Measurements from ENCODE around the gene GGT6.
"Not testable (repeated sequence)": the region's sequence is repeated elsewhere in the genome, so short reads cannot be mapped to it uniquely, and the experiment has no call there.

The GGT6 gene

DNA sequence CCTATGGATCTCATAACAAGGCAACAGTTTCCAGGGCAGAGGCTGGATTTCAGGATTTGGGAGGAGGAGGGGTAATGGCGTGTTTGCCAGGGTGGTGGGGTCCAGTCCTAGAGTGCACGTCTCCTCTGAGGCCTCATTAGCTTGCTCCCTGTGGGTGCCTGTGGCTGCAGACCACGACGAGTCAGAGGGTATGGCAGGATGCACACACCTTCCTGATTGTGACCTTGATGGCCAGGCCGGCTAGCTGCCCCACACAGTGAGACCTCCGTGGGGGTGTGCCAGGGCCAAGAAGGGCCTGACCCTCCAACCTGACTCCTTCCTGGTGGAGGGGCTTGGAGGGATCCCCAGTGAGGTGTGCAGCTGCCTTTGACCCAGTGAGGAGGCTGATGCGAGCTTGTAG is 19.9 kb upstream of the GGT6 start:
- Histone ChIP-seq H3K27ac (ENCODE audit: low read length) (no peak overlapping the region), H3K4me2 (ENCODE audit: low read length) (no peak overlapping the region), H3K27me3 (ENCODE audit: low read depth, low read length) (no peaks in the 10 kb centered on the region), H4K20me1 (ENCODE audit: insufficient read depth, low read length) (no peaks in the 10 kb centered on the region), H3K9me3 (ENCODE audit: insufficient read depth, low read length) (no peaks in the 10 kb centered on the region), H3K79me2 (ENCODE audit: low read length) (no peaks in the 10 kb centered on the region), H2AFZ (ENCODE audit: low read depth, low read length) (no peak overlapping the region), H3K4me1 (ENCODE audit: low read length) (no peaks in the 10 kb centered on the region), H3K36me3 (replicated peaks; ENCODE audit: low read depth, low read length) (no peaks in the 10 kb centered on the region), H3K4me3 (ENCODE audit: low read length) (no peak overlapping the region), H3K9ac (ENCODE audit: low read length) (no peak overlapping the region)
- no peak for TF ChIP-seq EZH2phosphoT487 (IDR thresholded peaks at IDR 0.05; ENCODE audit: low read depth)
- TF ChIP-seq CTCF (IDR thresholded peaks at IDR 0.05; ENCODE audit: low read depth, low read length): no peak

- H3K4me2 ChIP-seq (ENCODE audit: low read length): no peak overlapping the region
- H2AFZ ChIP-seq (ENCODE audit: low read depth, low read length): no peak overlapping the region
- H4K20me1 ChIP-seq (ENCODE audit: insufficient read depth, low read length): no peaks in the 10 kb centered on the region
- H3K79me2 ChIP-seq (ENCODE audit: low read length): no peaks in the 10 kb centered on the region
- H3K36me3 ChIP-seq (replicated peaks; ENCODE audit: low read depth, low read length): no peaks in the 10 kb centered on the region
- H3K4me3 ChIP-seq (ENCODE audit: low read length): no peak overlapping the region
- no peak overlapping the region for H3K27ac ChIP-seq (ENCODE audit: low read length)
- no peaks in the 10 kb centered on the region for H3K9me3 ChIP-seq (ENCODE audit: insufficient read depth, low read length)
- H3K27me3 ChIP-seq (ENCODE audit: low read depth, low read length): no peaks in the 10 kb centered on the region
- no peak overlapping the region for H3K9ac ChIP-seq (ENCODE audit: low read length)
- TF ChIP-seq CTCF (IDR thresholded peaks at IDR 0.05; ENCODE audit: low read depth, low read length) (no peak), EZH2phosphoT487 (IDR thresholded peaks at IDR 0.05; ENCODE audit: low read depth) (no peak)
- no peaks in the 10 kb centered on the region for H3K4me1 ChIP-seq (ENCODE audit: low read length)
Measured at GRCh38 chr17:4579678-4580077, 19.3 kb upstream of the GGT6 start.

- not testable (repeated sequence) for H3K9me3 ChIP-seq (ENCODE audit: insufficient read depth, low read length); H3K27me3 ChIP-seq (ENCODE audit: low read depth, low read length); H3K27ac ChIP-seq (ENCODE audit: low read length); H3K4me1 ChIP-seq (ENCODE audit: low read length); H2AFZ ChIP-seq (ENCODE audit: low read depth, low read length); H3K4me3 ChIP-seq (ENCODE audit: low read length); H4K20me1 ChIP-seq (ENCODE audit: insufficient read depth, low read length); H3K79me2 ChIP-seq (ENCODE audit: low read length); H3K4me2 ChIP-seq (ENCODE audit: low read length); H3K9ac ChIP-seq (ENCODE audit: low read length); H3K36me3 ChIP-seq (replicated peaks; ENCODE audit: low read depth, low read length)
Measured at GRCh38 chr17:4578349-4578748, 18.0 kb upstream of the GGT6 start.

GRCh38 chr17:4577386-4577993 is 17.1 kb upstream of the GGT6 start:
- Histone ChIP-seq H4K20me1 (ENCODE audit: insufficient read depth, low read length) (no peaks in the 10 kb centered on the region), H3K4me1 (ENCODE audit: low read length) (peaks cover 13% of the 10 kb centered on the region), H3K4me2 (ENCODE audit: low read length) (no peak overlapping the region), H3K27ac (ENCODE audit: low read length) (no peak overlapping the region), H2AFZ (ENCODE audit: low read depth, low read length) (no peak overlapping the region), H3K79me2 (ENCODE audit: low read length) (no peaks in the 10 kb centered on the region), H3K9ac (ENCODE audit: low read length) (no peak overlapping the region), H3K27me3 (ENCODE audit: low read depth, low read length) (no peaks in the 10 kb centered on the region), H3K9me3 (ENCODE audit: insufficient read depth, low read length) (no peaks in the 10 kb centered on the region), H3K4me3 (ENCODE audit: low read length) (no peak overlapping the region), H3K36me3 (replicated peaks; ENCODE audit: low read depth, low read length) (no peaks in the 10 kb centered on the region)
- no peak for TF ChIP-seq EZH2phosphoT487 (IDR thresholded peaks at IDR 0.05; ENCODE audit: low read depth)
- no peak for TF ChIP-seq CTCF (IDR thresholded peaks at IDR 0.05; ENCODE audit: low read depth, low read length)

All from OCI-LY3 (cell line).